Esophagus squamous epithelium (tissue), 4 donors: ENCODE data around the gene IFI27L1.

Source experiments
- CTCF ChIP-seq, 6 experiments: fragments of 450-650 bp in 4 of 6; fragments of 200-600 bp in 2 of 6; sonication (generic) in 2 of 6; IDR thresholded peaks; one replicate each; pipeline ENCODE4 v1.5.1; 2016 to 2019; ENCODE audit warnings: antibody characterized with exemption in 6 of 6, mild to moderate bottlenecking in 4 of 6, moderate library complexity in 4 of 6
- POLR2A ChIP-seq, 4 donors: fragments of 450-650 bp; IDR thresholded peaks; one replicate each; pipeline ENCODE4 v1.6.1; 2017; ENCODE audit warnings: antibody characterized with exemption in 4 of 4, mild to moderate bottlenecking in 4 of 4, moderate library complexity in 3 of 4

GRCh38 chr14:94113073-94113472, 32.0 kb downstream of the IFI27L1 start:
- TF ChIP-seq CTCF (IDR thresholded peaks at IDR 0.05) (no peak), POLR2A (IDR thresholded peaks at IDR 0.05) (no peak)
